ENCODE data around the gene STARD3.

DNA sequence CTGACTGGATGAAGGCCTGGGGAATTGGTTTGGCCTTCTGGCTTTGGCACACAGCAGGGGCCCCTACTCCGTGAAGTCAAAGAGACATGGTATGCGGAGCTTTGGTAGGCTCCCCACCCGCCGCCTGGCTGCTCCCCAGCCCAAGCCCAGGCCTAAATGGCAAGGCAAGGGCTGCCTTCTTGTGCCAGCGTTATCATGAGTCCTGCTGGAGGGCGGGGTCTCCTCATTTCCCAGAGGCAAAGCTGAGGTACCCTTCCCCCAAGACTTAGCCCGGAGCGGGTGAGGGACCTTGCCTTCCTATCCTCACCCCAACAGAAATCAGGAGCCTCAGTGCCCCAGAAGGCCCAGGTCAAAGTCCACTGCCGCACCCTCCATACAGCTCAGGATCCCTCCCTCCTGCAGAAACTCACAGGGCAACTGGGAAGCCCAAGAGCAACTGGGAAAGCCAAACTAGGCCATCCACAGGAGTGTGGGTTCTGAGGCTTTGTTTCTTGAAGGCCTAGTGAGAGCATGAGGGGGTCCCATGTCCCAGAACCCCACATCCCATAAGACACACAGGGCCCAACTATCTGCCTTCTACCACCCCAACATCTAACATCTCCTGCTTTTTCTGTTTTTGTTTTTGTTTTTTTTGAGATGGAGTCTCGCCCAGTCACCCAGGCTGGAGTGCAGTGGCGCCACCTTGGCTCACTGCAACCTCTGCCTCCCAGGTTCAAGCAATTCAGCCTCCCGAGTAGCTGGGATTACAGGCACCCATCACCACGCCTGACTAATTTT is 41.6 kb downstream of the STARD3 start:
- TF ChIP-seq, protein P1, sequence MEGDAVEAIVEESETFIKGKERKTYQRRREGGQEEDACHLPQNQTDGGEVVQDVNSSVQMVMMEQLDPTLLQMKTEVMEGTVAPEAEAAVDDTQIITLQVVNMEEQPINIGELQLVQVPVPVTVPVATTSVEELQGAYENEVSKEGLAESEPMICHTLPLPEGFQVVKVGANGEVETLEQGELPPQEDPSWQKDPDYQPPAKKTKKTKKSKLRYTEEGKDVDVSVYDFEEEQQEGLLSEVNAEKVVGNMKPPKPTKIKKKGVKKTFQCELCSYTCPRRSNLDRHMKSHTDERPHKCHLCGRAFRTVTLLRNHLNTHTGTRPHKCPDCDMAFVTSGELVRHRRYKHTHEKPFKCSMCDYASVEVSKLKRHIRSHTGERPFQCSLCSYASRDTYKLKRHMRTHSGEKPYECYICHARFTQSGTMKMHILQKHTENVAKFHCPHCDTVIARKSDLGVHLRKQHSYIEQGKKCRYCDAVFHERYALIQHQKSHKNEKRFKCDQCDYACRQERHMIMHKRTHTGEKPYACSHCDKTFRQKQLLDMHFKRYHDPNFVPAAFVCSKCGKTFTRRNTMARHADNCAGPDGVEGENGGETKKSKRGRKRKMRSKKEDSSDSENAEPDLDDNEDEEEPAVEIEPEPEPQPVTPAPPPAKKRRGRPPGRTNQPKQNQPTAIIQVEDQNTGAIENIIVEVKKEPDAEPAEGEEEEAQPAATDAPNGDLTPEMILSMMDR (IDR thresholded peaks at IDR 0.05) = no peak
- TF ChIP-seq POLR2A (IDR thresholded peaks at IDR 0.05) (no peak), EP300 (IDR thresholded peaks at IDR 0.05) (no peak), POLR2AphosphoS5 (IDR thresholded peaks at IDR 0.05) (no peak)

All from sigmoid colon (tissue), 4 donors.